A549 (cell line): ENCODE data around the gene PGK1. TPM values are rescaled to one million over a fixed set of nuclear protein-coding genes. Genes with fewer than 3 reads are reported as not detected.

Source experiments
- ATAC-seq, 2 experiments: fragments of 200-7000 bp in 1 of 2; fragments of >200 bp in 1 of 2; cut with Nextera tagmentation in 1 of 2; cut with Tn5 transposase in 1 of 2; 3 replicates each; pipeline versions ENCODE4 v1.8.0 to v1.9.1; 2018 to 2020; ENCODE audit warnings: mild to moderate bottlenecking in 1 of 2, moderate library complexity in 1 of 2
- CTCF ChIA-PET: fragments of 300-600 bp; sonication (Branson Sonifier 250); formaldehyde crosslinking; extraction: SDS; loops from one replicate; lab custom pipeline; 2021; ENCODE audit warnings: antibody characterized with exemption, inconsistent platforms; lab: Yijun Ruan, JAX
- POLR2A ChIA-PET: fragments of 350-600 bp; formaldehyde crosslinking; extraction: SDS; loops from one replicate; lab custom pipeline; 2021; ENCODE audit warnings: antibody characterized with exemption, inconsistent platforms; lab: Yijun Ruan, JAX
- DNase-seq, 2 experiments: peaks; one replicate each; pipeline versions ENCODE4 v3.0.0 to v3.0.0-alpha.2; 2011 to 2016; ENCODE audit warnings: low read depth in 1 of 2, low spot score in 1 of 2
- FAIRE-seq: peaks from 2 replicates; lab custom pipeline; 2011; peaks lifted over from hg19 to GRCh38; lab: Jason Lieb, UNC
- H3K27ac ChIP-seq, 2 experiments: fragments of >200 bp; sonication (Bioruptor Twin); formaldehyde crosslinking; 3 replicates each; pipeline ENCODE4 v1.5.1; 2016 to 2017
- H3K4me1 ChIP-seq: fragments of >200 bp; sonication (Bioruptor Twin); formaldehyde crosslinking; 3 replicates; pipeline ENCODE4 v1.6.1; 2016
- H3K4me2 ChIP-seq: fragments of >200 bp; sonication (Bioruptor Twin); formaldehyde crosslinking; 3 replicates; pipeline ENCODE4 v1.6.1; 2016
- H3K4me3 ChIP-seq: fragments of >200 bp; sonication (Bioruptor Twin); formaldehyde crosslinking; 3 replicates; pipeline ENCODE4 v1.5.1; 2016
- H3K9me3 ChIP-seq: fragments of >200 bp; sonication (Bioruptor Twin); formaldehyde crosslinking; 3 replicates; pipeline ENCODE4 v1.6.1; 2016
- ATOH8 ChIP-seq: fragments of 250-450 bp; sonication (Bioruptor Pico); IDR thresholded peaks from 2 replicates; pipeline ENCODE4 v1.5.0; 2020; ENCODE audit warnings: low read depth, mild to moderate bottlenecking, moderate library complexity
- CBX2 ChIP-seq: fragments of 200-600 bp; sonication (generic); IDR thresholded peaks from 2 replicates; pipeline ENCODE4 v1.6.1; 2016; ENCODE audit warnings: low read depth, mild to moderate bottlenecking, borderline replicate concordance
- CEBPB ChIP-seq, 2 experiments: fragments of >200 bp in 1 of 2; sonication (Bioruptor Twin) in 1 of 2; formaldehyde crosslinking in 1 of 2; IDR thresholded peaks; 2 replicates each; pipeline ENCODE4 v1.6.1; 2012 to 2016
- CTCF ChIP-seq: fragments of >200 bp; sonication (Bioruptor Twin); formaldehyde crosslinking; IDR thresholded peaks from 3 replicates; pipeline ENCODE4 v1.5.1; 2016
- E2F6 ChIP-seq: IDR thresholded peaks from 2 replicates; pipeline ENCODE4 v1.6.1; 2012; ENCODE audit warnings: low read depth, borderline replicate concordance
- ESRRA ChIP-seq: fragments of 150-350 bp; IDR thresholded peaks from 2 replicates; pipeline ENCODE4 v1.6.1; 2014; ENCODE audit warnings: mild to moderate bottlenecking, low read length, borderline replicate concordance
- FOXS1 ChIP-seq: fragments of 250-450 bp; sonication (Bioruptor Pico); IDR thresholded peaks from 2 replicates; pipeline ENCODE4 v1.5.0; 2020; ENCODE audit warnings: mild to moderate bottlenecking, moderate library complexity
- KDM1A ChIP-seq: fragments of 200-600 bp; sonication (generic); IDR thresholded peaks from 2 replicates; pipeline ENCODE4 v1.6.1; 2016; ENCODE audit warnings: low read depth, mild to moderate bottlenecking
- NPAS2 ChIP-seq: fragments of 250-450 bp; sonication (Bioruptor Pico); IDR thresholded peaks from 2 replicates; pipeline ENCODE4 v1.8.0; 2022; ENCODE audit warnings: mild to moderate bottlenecking, moderate library complexity, borderline replicate concordance
- RAD21 ChIP-seq, 2 experiments: fragments of >200 bp in 1 of 2; sonication (Bioruptor Twin) in 1 of 2; formaldehyde crosslinking in 1 of 2; IDR thresholded peaks in 1 of 2; conservative IDR thresholded peaks in 1 of 2; 2 replicates in 1 of 2; 3 replicates in 1 of 2; pipeline ENCODE4 v1.6.1; 2012 to 2018; ENCODE audit warnings: inconsistent platforms in 1 of 2
- RARB ChIP-seq: fragments of 250-450 bp; sonication (Bioruptor Pico); IDR thresholded peaks from 2 replicates; pipeline ENCODE4 v1.8.0; 2021; ENCODE audit warnings: mild to moderate bottlenecking, moderate library complexity
- RCOR1 ChIP-seq: fragments of 150-350 bp; IDR thresholded peaks from 2 replicates; pipeline ENCODE4 v1.6.1; 2014; ENCODE audit warnings: antibody characterized with exemption, low read length, low read depth
- ZFP36 ChIP-seq: fragments of 450-650 bp; IDR thresholded peaks from 2 replicates; pipeline ENCODE4 v1.6.1; 2014; ENCODE audit warnings: borderline replicate concordance; ENCODE audit not compliant: partially characterized antibody
- WGBS: methylation state at CpG from one replicate; pipeline ENCODE4 v1.1.6; 2017; ENCODE audit errors: missing lambda C conversion rate; 5-methylcytosine and 5-hydroxymethylcytosine counted together
- polyA plus RNA-seq, 4 experiments: library from polyadenylated mRNA; depleted of rRNA in 3 of 4; stranded (reverse); fragments of >200 nt; fragmentation: RNase III in 1 of 4; extraction: RNeasy Plus Mini Kit Qiagen cat#74134 plus additional on column Dnase treatment in 1 of 4; gene quantifications; 2 replicates in 3 of 4; 3 replicates in 1 of 4; pipeline ENCODE4 v1.2.3, GENCODE V29; 2011 to 2017

Gene PGK1
- polyA plus RNA-seq, 2 of the 4 experiments (the other 2 are of a cell fraction) = 351 to 689 TPM

DNA sequence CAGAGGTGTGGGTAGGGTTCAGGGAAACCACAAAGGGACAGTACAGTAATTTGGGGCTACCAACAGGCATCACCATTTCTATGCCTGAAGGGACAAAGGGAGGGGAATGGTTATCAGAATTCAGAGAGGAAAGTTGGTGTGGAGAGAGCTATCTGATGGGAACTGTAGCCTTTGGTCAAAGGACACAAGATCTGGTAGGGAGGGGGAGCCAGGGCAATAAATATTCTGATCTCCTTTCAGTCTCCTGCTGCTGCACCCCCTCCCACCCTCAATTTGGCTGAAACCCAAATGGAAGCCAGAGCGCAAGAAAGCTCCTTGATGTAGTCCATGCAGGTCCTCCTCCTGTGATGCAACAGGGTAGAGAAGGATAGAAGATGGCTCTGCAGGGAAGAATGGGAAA, 14.6 kb downstream of the PGK1 start:
- DNase-seq (no peak), FAIRE-seq (peak; percentile 73), ATAC-seq (peak; percentile 24; a peak in 2 of 6 replicates)
- Histone ChIP-seq H3K4me1 (peaks cover 5% of the 10 kb centered on the region; the same call in 2 of the 3 replicates), H3K9me3 (no peaks in the 10 kb centered on the region), H3K4me2 (no peak overlapping the region), H3K27ac (no peak overlapping the region), H3K4me3 (no peak overlapping the region)
- WGBS = 91% methylated on average over 1 of the region's 1 CpG
- ChIA-PET CTCF (interaction anchor here (0.9 to 1.0 kb wide), 2 partner anchors 9 to 54 kb away, joined by 3 to 4 read pairs; no protein-coding TSS in a partner anchor), POLR2A (no interaction called here)
- TF ChIP-seq FOXS1 (CRISPR knock-in tag) (no peak), E2F6 (no peak), NPAS2 (no peak), KDM1A (no peak), ZFP36 (no peak)

- H3K4me1 ChIP-seq = peaks cover 5% of the 10 kb centered on the region; the same call in 2 of the 3 replicates
- H3K27ac ChIP-seq = no peak overlapping the region
- ChIA-PET POLR2A (interaction anchor here (1.0 to 1.1 kb wide), 2 partner anchors 11 to 20 kb away, joined by 3 read pairs; partner anchors contain the start of gene TAF9B), CTCF (interaction anchor here (1.3 kb wide), 1 partner anchor 210 kb away, joined by 3 read pairs; no protein-coding TSS in a partner anchor)
- no peak for TF ChIP-seq RARB
- peak; percentile 36; the same call in 2 of the 3 replicates for TF ChIP-seq CTCF
- no peak for TF ChIP-seq CEBPB (IDR thresholded peaks at IDR 0.05)
- TF ChIP-seq RCOR1 = no peak
- peak; percentile 21 to 24; a peak in 1 of 5 replicates for TF ChIP-seq RAD21 (conservative IDR thresholded peaks at IDR 0.05 in 1 of 2, IDR thresholded peaks at IDR 0.05 in 1 of 2)
- no peak for TF ChIP-seq ESRRA
- no peak for TF ChIP-seq CBX2
- no peak overlapping the region for H3K4me2 ChIP-seq
- no peaks in the 10 kb centered on the region for H3K9me3 ChIP-seq
- H3K4me3 ChIP-seq = no peak overlapping the region
- ATAC-seq (peak; percentile 72 to 80; a peak in 4 of 6 replicates), DNase-seq (peak in 1 of 2 experiments; percentile 32), FAIRE-seq (peak; percentile 95)
- 88% methylated on average over 9 of the region's 9 CpGs for WGBS
Observed at GRCh38 chrX:78119521-78120227, 15.6 kb downstream of the PGK1 start.

GRCh38 chrX:78123190-78123589, 19.1 kb downstream of the PGK1 start:
- DNase-seq (no peak), FAIRE-seq (peak; percentile 80)
- Histone ChIP-seq H3K9me3 (no peaks in the 10 kb centered on the region), H3K4me2 (no peak overlapping the region), H3K27ac (no peak overlapping the region), H3K4me3 (no peak overlapping the region)
- ChIA-PET POLR2A (no interaction called here), CTCF (interaction anchor here (0.7 kb wide), 1 partner anchor 8 kb away, joined by 4 read pairs; no protein-coding TSS in a partner anchor)
- TF ChIP-seq ATOH8 (CRISPR knock-in tag) = no peak
- TF ChIP-seq, all 56 proteins: peak for 0
- ATAC-seq = no peak
- peaks cover 5% of the 10 kb centered on the region; the same call in 2 of the 3 replicates for H3K4me1 ChIP-seq

DNA sequence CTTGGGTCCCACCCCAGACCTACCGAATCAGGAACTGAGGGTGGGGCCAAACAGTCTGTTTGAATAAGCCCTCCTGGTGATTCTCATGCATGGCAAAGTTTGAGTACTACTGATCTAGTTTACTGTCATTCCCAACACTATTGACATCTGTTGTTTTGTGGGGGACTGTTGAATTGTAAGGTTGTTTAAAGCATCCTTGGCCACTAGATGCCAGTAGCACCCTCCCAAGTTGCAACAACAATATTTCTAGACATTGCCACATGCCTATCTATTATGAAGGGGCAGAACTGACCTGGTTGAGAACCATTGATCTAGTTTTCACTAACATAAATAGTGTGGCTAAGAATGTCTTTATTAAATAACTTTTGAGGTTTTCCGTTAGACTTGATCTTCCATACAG, 20.3 kb downstream of the PGK1 start:
- 66% methylated on average over 2 of the region's 2 CpGs for WGBS
- peaks cover 5% of the 10 kb centered on the region; the same call in 2 of the 3 replicates for H3K4me1 ChIP-seq
- no peaks in the 10 kb centered on the region for H3K9me3 ChIP-seq
- TF ChIP-seq NPAS2 = no peak
- TF ChIP-seq CTCF = peak; percentile 20; the same call in 1 of the 3 replicates
- peak in 1 of 2 experiments; percentile 19; a peak in 1 of 5 replicates for TF ChIP-seq RAD21 (conservative IDR thresholded peaks at IDR 0.05 in 1 of 2, IDR thresholded peaks at IDR 0.05 in 1 of 2)
- peak in 1 of 2 experiments; percentile 16 for DNase-seq
- no peak overlapping the region for H3K4me2 ChIP-seq
- no peak overlapping the region for H3K27ac ChIP-seq
- CTCF ChIA-PET = no interaction called here
- no peak overlapping the region for H3K4me3 ChIP-seq
- peak; percentile 97 for FAIRE-seq
- POLR2A ChIA-PET = no interaction called here
- peak; percentile 70 to 78; a peak in 5 of 6 replicates for ATAC-seq
